Activated B cell treated with CpG ODN at 0.5 μM for 24 hours (primary cell): ENCODE results near the gene BTBD1. TPM values are rescaled to one million over a fixed set of nuclear protein-coding genes. Genes with fewer than 3 reads are reported as not detected.
A peak's percentile ranks its signal among the peaks of the same experiment; 100 is the strongest.

Source experiments
- ATAC-seq: fragments of 200-7000 bp; cut with Tn5 transposase; one replicate; pipeline ENCODE4 v1.10.0; 2021; ENCODE audit warnings: low read depth, mild to moderate bottlenecking, moderate library complexity
- CTCF ChIA-PET: fragments of 350-600 bp; sonication (Branson Sonifier 250); formaldehyde crosslinking; loops from one replicate; lab custom pipeline; 2021; ENCODE audit warnings: antibody characterized with exemption; lab: Charles Lee
- POLR2A ChIA-PET: fragments of 350-600 bp; sonication (Branson Sonifier 250); formaldehyde crosslinking; loops from one replicate; lab custom pipeline; 2021; ENCODE audit warnings: antibody characterized with exemption; lab: Charles Lee
- DNase-seq: peaks from one replicate; pipeline ENCODE4 v3.0.0; 2022
- H3K27ac Mint-ChIP-seq: one replicate; pipeline ENCODE4 v1.8.0; 2020; ENCODE audit warnings: mixed read lengths
- H3K27me3 Mint-ChIP-seq: one replicate; pipeline ENCODE4 v1.8.0; 2021; ENCODE audit warnings: mixed read lengths
- H3K36me3 Mint-ChIP-seq: one replicate; pipeline ENCODE4 v1.8.0; 2021; ENCODE audit warnings: low read depth, mixed read lengths
- H3K4me1 Mint-ChIP-seq: one replicate; pipeline ENCODE4 v1.8.0; 2021; ENCODE audit warnings: mixed read lengths
- H3K4me3 Mint-ChIP-seq: one replicate; pipeline ENCODE4 v1.8.0; 2020; ENCODE audit warnings: mild to moderate bottlenecking, mixed read lengths
- H3K9me3 Mint-ChIP-seq: one replicate; pipeline ENCODE4 v1.8.0; 2020; ENCODE audit warnings: mixed read lengths
- intact Hi-C: fragments of 100-400 bp; cut with micrococcal nuclease; formaldehyde crosslinking; loops from one replicate; pipeline ENCODE4 v1.15.1; 2024
- total RNA-seq: library from RNA; stranded (reverse); gene quantifications from 2 replicates; pipeline ENCODE4 v1.2.3, GENCODE V29; 2022
- TF ChIP-seq, protein P1 (sequence below): fragments of 200-600 bp; IDR thresholded peaks from one replicate; pipeline ENCODE4 v1.8.0; 2022; ENCODE audit warnings: antibody characterized with exemption, mild to moderate bottlenecking

The BTBD1 gene
- total RNA-seq, 1 donor from 2014 or later, result 54.2 TPM

DNA sequence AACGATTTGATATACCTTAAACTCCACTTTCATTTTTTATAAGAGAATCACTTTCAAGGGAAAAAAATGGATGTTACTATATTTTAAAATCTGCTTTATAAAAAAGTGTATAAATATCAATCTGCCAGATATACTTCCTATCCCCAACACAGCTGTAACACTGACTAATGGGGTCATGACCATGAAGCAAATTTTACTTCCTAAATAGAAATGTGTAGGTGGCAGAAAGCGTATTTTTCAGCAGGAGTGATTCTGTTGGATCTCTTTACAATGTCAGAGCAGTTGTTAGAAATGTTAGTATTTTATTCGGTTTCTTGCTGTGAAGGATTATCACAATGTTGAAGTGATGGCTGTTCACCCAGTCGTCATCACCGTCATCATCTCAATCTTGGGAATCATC, 50.1 kb downstream of the BTBD1 start:
- CTCF ChIA-PET, result no interaction called here
- no peak overlapping the region for H3K27ac Mint-ChIP-seq

DNA sequence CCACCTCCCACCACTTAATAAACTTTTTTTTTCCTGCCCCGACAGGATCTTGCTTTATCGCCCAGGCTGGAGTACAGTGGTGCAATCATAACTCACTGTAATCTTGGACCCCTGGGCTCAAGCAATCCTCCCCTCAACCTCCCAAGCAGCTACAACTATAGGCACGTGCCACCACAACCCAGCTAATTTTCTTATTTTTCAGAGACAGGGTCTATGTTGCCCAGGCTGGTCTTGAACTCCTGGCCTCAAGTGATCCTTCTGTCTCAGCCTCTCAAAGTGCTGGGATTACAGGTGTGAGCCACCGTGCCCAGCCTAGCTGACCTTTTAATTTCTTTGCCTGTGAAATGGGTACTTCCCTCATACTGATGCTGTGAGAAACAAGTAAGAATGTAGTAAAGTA, 51.7 kb downstream of the BTBD1 start:
- Mint-ChIP-seq H3K4me1 (peaks cover 28% of the 10 kb centered on the region), H3K36me3 (peaks cover 40% of the 10 kb centered on the region), H3K9me3 (no peaks in the 10 kb centered on the region), H3K4me3 (no peak overlapping the region), H3K27ac (no peak overlapping the region), H3K27me3 (no peaks in the 10 kb centered on the region)
- TF ChIP-seq, protein P1, sequence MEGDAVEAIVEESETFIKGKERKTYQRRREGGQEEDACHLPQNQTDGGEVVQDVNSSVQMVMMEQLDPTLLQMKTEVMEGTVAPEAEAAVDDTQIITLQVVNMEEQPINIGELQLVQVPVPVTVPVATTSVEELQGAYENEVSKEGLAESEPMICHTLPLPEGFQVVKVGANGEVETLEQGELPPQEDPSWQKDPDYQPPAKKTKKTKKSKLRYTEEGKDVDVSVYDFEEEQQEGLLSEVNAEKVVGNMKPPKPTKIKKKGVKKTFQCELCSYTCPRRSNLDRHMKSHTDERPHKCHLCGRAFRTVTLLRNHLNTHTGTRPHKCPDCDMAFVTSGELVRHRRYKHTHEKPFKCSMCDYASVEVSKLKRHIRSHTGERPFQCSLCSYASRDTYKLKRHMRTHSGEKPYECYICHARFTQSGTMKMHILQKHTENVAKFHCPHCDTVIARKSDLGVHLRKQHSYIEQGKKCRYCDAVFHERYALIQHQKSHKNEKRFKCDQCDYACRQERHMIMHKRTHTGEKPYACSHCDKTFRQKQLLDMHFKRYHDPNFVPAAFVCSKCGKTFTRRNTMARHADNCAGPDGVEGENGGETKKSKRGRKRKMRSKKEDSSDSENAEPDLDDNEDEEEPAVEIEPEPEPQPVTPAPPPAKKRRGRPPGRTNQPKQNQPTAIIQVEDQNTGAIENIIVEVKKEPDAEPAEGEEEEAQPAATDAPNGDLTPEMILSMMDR, result no peak
- intact Hi-C loops, result no loop called here
- DNase-seq (no peak), ATAC-seq (no peak)
- ChIA-PET CTCF (no interaction called here), POLR2A (no interaction called here)

More for the DNA sequence above, 50.1 kb downstream of the BTBD1 start:
- ATAC-seq (no peak), DNase-seq (no peak)
- TF ChIP-seq, protein P1, result no peak
- POLR2A ChIA-PET, result no interaction called here
- H3K9me3 Mint-ChIP-seq, result no peaks in the 10 kb centered on the region
- no peaks in the 10 kb centered on the region for H3K27me3 Mint-ChIP-seq
- intact Hi-C loops, result no loop called here
- H3K36me3 Mint-ChIP-seq, result peaks cover 41% of the 10 kb centered on the region
- no peak overlapping the region for H3K4me3 Mint-ChIP-seq
- H3K4me1 Mint-ChIP-seq, result peaks cover 18% of the 10 kb centered on the region

DNA sequence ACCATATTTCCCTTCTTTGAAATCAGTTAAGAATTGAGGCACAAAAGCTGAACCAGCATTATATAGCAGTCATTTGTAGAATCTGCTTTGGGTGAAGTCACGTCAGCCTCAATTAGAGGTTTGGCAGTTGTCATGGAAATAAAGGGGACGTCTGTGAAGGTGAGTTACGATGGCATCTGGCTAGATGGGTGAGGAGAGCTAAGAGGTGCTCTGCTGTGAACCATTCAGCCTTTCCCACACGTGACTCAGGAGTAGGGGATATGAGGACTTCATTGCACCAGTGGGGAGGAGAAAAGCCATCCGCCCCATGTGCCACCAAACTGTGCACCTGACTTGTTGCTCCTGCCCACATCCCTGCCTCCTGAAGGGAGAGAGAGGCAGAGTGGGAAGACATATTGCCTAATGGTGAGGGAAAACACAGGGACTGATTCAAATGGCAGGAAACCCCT, 52.8 kb downstream of the BTBD1 start:
- CTCF ChIA-PET, result no interaction called here

DNA sequence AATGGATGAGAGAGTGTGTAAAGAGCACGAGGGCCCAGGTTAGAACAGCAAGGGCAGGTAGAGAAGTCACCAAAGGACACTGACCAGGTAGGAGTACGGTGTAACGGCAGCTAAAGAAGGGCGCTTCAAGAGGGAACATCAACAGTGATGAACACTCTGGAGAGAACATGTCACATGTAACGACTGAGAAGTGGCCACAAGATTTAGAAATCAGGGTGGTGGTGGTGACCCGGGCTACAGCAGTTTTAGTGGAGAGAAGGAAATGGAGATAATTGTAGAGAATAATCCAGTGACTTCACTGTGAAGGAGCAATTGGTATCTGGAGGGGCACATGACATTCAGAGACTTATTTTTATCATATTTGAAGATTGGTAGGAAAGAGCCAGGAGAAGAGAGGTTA, 54.4 kb downstream of the BTBD1 start:
- CTCF ChIA-PET, result no interaction called here
- intact Hi-C loops, result loop anchor here (5.0 kb wide), 2 partner anchors 95 to 545 kb away; partner anchors contain the start of gene TM6SF1
- H3K4me3 Mint-ChIP-seq, result peak overlapping the region; percentile 97
- H3K27me3 Mint-ChIP-seq, result no peaks in the 10 kb centered on the region
- POLR2A ChIA-PET, result interaction anchor here (1.2 to 2.9 kb wide), 3 partner anchors 11 to 203 kb away, joined by 4 to 13 read pairs (median 4); partner anchors contain the start of gene WHAMM
- H3K36me3 Mint-ChIP-seq, result peaks cover 35% of the 10 kb centered on the region
- peak overlapping the region; percentile 87 for H3K27ac Mint-ChIP-seq
- no peak for DNase-seq
- H3K9me3 Mint-ChIP-seq, result no peaks in the 10 kb centered on the region
- TF ChIP-seq, protein P1, result no peak
- no peak for ATAC-seq
- peaks cover 40% of the 10 kb centered on the region for H3K4me1 Mint-ChIP-seq

More for the DNA sequence above, 52.8 kb downstream of the BTBD1 start:
- intact Hi-C loops, result loop anchor here (5.0 kb wide), 2 partner anchors 93 to 543 kb away; partner anchors contain the start of gene TM6SF1
- POLR2A ChIA-PET, result interaction anchor here (0.8 kb wide), 1 partner anchor 28 kb away, joined by 4 read pairs; the partner anchor contains the start of gene RAMAC
- no peaks in the 10 kb centered on the region for H3K9me3 Mint-ChIP-seq
- H3K27me3 Mint-ChIP-seq, result no peaks in the 10 kb centered on the region
- H3K4me3 Mint-ChIP-seq, result no peak overlapping the region
- ATAC-seq (no peak), DNase-seq (no peak)
- TF ChIP-seq, protein P1, result no peak
- H3K36me3 Mint-ChIP-seq, result peaks cover 38% of the 10 kb centered on the region
- H3K27ac Mint-ChIP-seq, result no peak overlapping the region
- H3K4me1 Mint-ChIP-seq, result peaks cover 37% of the 10 kb centered on the region

DNA sequence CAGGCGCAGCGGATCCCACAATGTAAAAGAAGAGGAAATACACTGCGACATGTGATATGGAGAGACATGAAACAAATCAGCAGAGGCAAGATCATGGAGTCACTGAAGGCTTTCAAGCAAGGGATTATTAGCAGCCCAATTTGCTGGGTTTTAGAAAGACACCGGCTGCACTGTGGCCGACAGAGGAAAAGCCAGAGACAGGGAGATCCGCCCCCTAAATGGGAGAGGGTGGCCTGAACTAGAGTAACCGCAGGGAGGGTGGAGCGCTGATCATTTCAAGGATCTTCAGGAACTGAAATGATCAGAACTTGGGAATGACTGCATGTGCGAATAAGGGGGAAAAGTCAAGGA, 55.0 kb downstream of the BTBD1 start:
- ATAC-seq (no peak), DNase-seq (no peak)
- H3K36me3 Mint-ChIP-seq, result peaks cover 36% of the 10 kb centered on the region
- peak overlapping the region; percentile 97 for H3K4me3 Mint-ChIP-seq
- ChIA-PET POLR2A (interaction anchor here (0.7 to 2.9 kb wide), 13 partner anchors 11 to 481 kb away, joined by 3 to 32 read pairs (median 5); partner anchors contain the start of genes BTBD1, RAMAC and WHAMM), CTCF (interaction anchor here (0.7 to 2.3 kb wide), 11 partner anchors 9 to 481 kb away, joined by 3 to 14 read pairs (median 7); partner anchors contain the start of genes BTBD1, RAMAC and RPS17)
- intact Hi-C loops, result loop anchor here (5.0 kb wide), 2 partner anchors 95 to 545 kb away; partner anchors contain the start of gene TM6SF1
- H3K27me3 Mint-ChIP-seq, result no peaks in the 10 kb centered on the region
- TF ChIP-seq, protein P1, result no peak
- H3K27ac Mint-ChIP-seq, result peak overlapping the region; percentile 87
- H3K9me3 Mint-ChIP-seq, result no peaks in the 10 kb centered on the region
- H3K4me1 Mint-ChIP-seq, result peaks cover 40% of the 10 kb centered on the region
